Measurements from ENCODE around the gene PAM.

GRCh38 chr5:102911973-102912372 is 156.9 kb downstream of the PAM start:
- no peak for TF ChIP-seq POLR2A (IDR thresholded peaks at IDR 0.05; ENCODE audit: low read depth, low read length)
- TF ChIP-seq TAF1 (IDR thresholded peaks at IDR 0.05; ENCODE audit: borderline replicate concordance, low read depth, low read length), result no peak

Data from GM12892 (cell line).